ENCODE data around the gene TCEA3. TPM values are rescaled to one million over a fixed set of nuclear protein-coding genes. Genes with fewer than 3 reads are reported as not detected.

TCEA3 gene
- total RNA-seq, 2 donors from 2014 or later = 110 to 140 TPM

GRCh38 chr1:23341931-23342692 is 82.4 kb downstream of the TCEA3 start:
- H3K27ac ChIP-seq = peak overlapping the region in 3 of 4 donors; percentile 19 to 99 (median 36)
- peaks cover 62% of the 10 kb centered on the region for H3K4me1 ChIP-seq
- H3K36me3 ChIP-seq (replicated peaks in 1 of 2; ENCODE audit: insufficient read depth in 1 of 2, low read depth in 2 of 2) = peaks cover 0 to 3% of the 10 kb centered on the region in 2 donors
- H3K9me3 ChIP-seq = no peaks in the 10 kb centered on the region
- peak overlapping the region in 1 of 2 donors; percentile 88 for H3K4me3 ChIP-seq
- TF ChIP-seq POLR2A (IDR thresholded peaks at IDR 0.05) = no peak
- no peaks in the 10 kb centered on the region for H3K27me3 ChIP-seq
- ATAC-seq (no peak), DNase-seq (no peak)
- intact Hi-C loops (cut with DNase I) = loop anchor here (10.0 kb wide), 1 partner anchor 47 kb away; no protein-coding TSS in a partner anchor
- WGBS, 2 donors = 2 to 5% methylated on average over 10 of the region's 10 CpGs

GRCh38 chr1:23339632-23340031 is 84.9 kb downstream of the TCEA3 start:
- WGBS, 2 donors = 60 to 62% methylated on average over 4 of the region's 4 CpGs
- no peak for TF ChIP-seq POLR2A (IDR thresholded peaks at IDR 0.05)
- TF ChIP-seq CTCF (IDR thresholded peaks at IDR 0.05) = no peak
- no peak for ATAC-seq
- Histone ChIP-seq H3K27ac (no peak overlapping the region), H3K4me1 (peaks cover 56% of the 10 kb centered on the region), H3K36me3 (replicated peaks in 1 of 2; ENCODE audit: insufficient read depth in 1 of 2, low read depth in 2 of 2) (peaks cover 5 to 10% of the 10 kb centered on the region in 2 donors), H3K27me3 (no peaks in the 10 kb centered on the region), H3K4me3 (no peak overlapping the region), H3K9me3 (no peaks in the 10 kb centered on the region)
- no peak for DNase-seq
- intact Hi-C loops (cut with DNase I) = loop anchor here (10.0 kb wide), 1 partner anchor 45 kb away; no protein-coding TSS in a partner anchor

GRCh38 chr1:23337869-23338268 is 86.7 kb downstream of the TCEA3 start:
- ATAC-seq = no peak
- no peaks in the 10 kb centered on the region for H3K9me3 ChIP-seq
- intact Hi-C loops (cut with DNase I) = no loop called here
- no peak for DNase-seq
- H3K36me3 ChIP-seq (replicated peaks in 1 of 2; ENCODE audit: insufficient read depth in 1 of 2, low read depth in 2 of 2) = peaks cover 5 to 16% of the 10 kb centered on the region in 2 donors
- TF ChIP-seq POLR2A (IDR thresholded peaks at IDR 0.05) (no peak), CTCF (IDR thresholded peaks at IDR 0.05) (no peak)
- H3K4me3 ChIP-seq = no peak overlapping the region
- peaks cover 52% of the 10 kb centered on the region for H3K4me1 ChIP-seq
- H3K27ac ChIP-seq = no peak overlapping the region
- 66 to 70% methylated on average over 2 of the region's 2 CpGs for WGBS, 2 donors
- H3K27me3 ChIP-seq = no peaks in the 10 kb centered on the region

GRCh38 chr1:23331713-23332112 is 92.8 kb downstream of the TCEA3 start:
- no peak for DNase-seq
- no peaks in the 10 kb centered on the region for H3K4me1 ChIP-seq
- H3K9me3 ChIP-seq = no peaks in the 10 kb centered on the region
- no peak overlapping the region for H3K27ac ChIP-seq
- no peaks in the 10 kb centered on the region for H3K27me3 ChIP-seq
- peaks cover 5 to 32% of the 10 kb centered on the region in 2 donors for H3K36me3 ChIP-seq (replicated peaks in 1 of 2; ENCODE audit: insufficient read depth in 1 of 2, low read depth in 2 of 2)
- no peak for ATAC-seq
- H3K4me3 ChIP-seq = no peak overlapping the region
- intact Hi-C loops (cut with DNase I) = no loop called here
- no peak for TF ChIP-seq POLR2A (IDR thresholded peaks at IDR 0.05)
- TF ChIP-seq CTCF (IDR thresholded peaks at IDR 0.05) = no peak
- WGBS, 2 donors = 86 to 88% methylated on average over 8 of the region's 8 CpGs

Other genes starting within 250 kb of the TCEA3 start
- gene HTR1D, start 207.2 kb downstream of the TCEA3 start, total RNA-seq = not detected
- 10 to 100 TPM; 34.2 to 41.2 TPM for gene HNRNPR, start 80.5 kb downstream of the TCEA3 start, total RNA-seq
- 10 to 100 TPM in 1 of 2 donors, 1 to 10 TPM in 1; 8.6 to 18.5 TPM for gene ZNF436, start 54.9 kb downstream of the TCEA3 start, total RNA-seq
- 10 to 100 TPM; 27.4 to 39.4 TPM for gene ASAP3, start 59.4 kb upstream of the TCEA3 start, total RNA-seq
- under 1 TPM in 1 of 2 donors, not detected in 1; under 0.01 TPM for gene E2F2, start 106.5 kb upstream of the TCEA3 start, total RNA-seq
- gene ID3, start 134.8 kb upstream of the TCEA3 start, total RNA-seq = 100 to 1,000 TPM in 1 of 2 donors, 10 to 100 TPM in 1; 65.9 to 118 TPM

All from body of pancreas (tissue), 4 donors.